Measurements from ENCODE around the gene C16orf95.

DNA sequence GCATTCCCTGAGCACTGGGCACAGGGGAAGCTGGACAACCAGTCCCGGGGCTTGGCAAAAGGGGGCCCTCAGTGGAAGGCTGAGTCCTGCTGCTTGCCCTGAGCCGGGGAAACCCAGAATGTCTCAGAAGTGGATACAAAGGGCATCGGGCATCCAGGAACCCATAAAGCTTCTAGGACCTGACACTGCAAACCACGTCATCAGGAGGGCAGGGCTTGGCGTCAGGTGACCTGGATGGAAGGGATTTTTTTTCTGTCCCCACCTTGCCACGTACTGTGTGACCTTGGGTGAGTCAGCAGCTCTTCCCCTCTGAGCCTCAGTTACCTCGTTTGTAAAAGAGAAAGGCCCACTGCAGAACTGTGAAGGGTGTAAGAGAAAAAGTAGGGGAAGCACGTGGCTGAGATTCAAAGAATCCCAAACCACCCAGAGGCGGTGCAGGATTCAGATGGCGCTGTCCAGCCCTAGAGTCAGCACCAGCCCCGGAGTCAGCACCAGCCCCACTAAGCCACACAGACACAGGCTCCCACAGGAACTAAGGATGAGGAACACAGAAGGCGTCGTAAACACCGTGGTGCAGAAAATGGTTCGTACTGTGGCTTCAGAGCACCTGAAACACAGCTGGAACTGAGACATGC, 53.7 kb downstream of the C16orf95 start:
- TF ChIP-seq CTCF (IDR thresholded peaks at IDR 0.05; ENCODE audit: poor library complexity), result no peak
- no peak for TF ChIP-seq EZH2phosphoT487 (IDR thresholded peaks at IDR 0.05; ENCODE audit: low read depth, severe bottlenecking, unreplicated experiment)
- no peak for TF ChIP-seq EZH2 (IDR thresholded peaks at IDR 0.05; ENCODE audit: borderline replicate concordance)

All from hepatocyte (in vitro differentiated cells).